Measurements from ENCODE around the gene CCND3. TPM values are rescaled to one million over a fixed set of nuclear protein-coding genes. Genes with fewer than 3 reads are reported as not detected.

Gene CCND3
- total and polyA plus RNA-seq, 2 of the 13 experiments (the other 11 are each of a cell fraction or from before 2014, with no cell fraction given) = 4.3 to 7.2 TPM

DNA sequence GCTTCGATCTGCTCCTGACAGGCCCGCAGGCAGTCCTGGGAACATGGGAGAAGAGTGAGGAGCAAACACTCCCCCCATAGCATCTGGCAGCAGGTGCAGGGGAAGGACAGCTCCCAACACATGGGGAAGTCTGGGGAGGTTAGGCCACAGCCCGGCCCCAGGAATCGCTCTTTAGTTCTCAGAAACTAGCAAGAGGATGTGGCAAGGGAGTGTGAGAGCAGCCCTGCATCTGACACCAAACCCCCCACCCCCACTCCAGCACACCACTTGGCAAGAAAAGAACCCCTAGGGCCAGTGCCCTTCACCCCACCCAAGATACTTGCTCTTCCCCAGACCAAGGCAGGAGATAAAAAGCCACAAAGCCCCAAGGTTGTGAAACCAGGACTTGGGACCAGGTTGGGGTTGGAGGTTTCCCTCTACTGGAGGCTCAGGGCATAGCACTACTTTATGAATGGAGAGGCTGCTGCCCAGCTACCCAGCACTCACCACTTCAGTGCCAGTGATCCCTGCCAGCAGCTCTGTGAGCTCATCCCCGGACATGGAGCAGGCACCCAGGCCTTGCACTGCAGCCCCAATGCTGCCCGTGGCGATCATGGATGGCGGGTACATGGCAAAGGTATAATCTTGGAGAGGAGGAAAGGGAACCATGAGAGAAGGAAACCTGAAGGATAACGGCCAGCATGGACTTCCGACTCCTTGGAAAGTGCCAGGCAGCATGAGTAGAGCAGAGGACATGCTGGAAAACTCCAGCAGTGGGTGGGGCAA is 5.4 kb downstream of the CCND3 start (continued):
- TF ChIP-seq, protein P1, sequence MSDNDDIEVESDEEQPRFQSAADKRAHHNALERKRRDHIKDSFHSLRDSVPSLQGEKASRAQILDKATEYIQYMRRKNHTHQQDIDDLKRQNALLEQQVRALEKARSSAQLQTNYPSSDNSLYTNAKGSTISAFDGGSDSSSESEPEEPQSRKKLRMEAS (IDR thresholded peaks at IDR 0.05) = no peak; the same call in 1 of the 2 replicates
- TF ChIP-seq CREB1 (IDR thresholded peaks at IDR 0.05) (no peak), CREB1 (CRISPR knock-in tag; IDR thresholded peaks at IDR 0.05) (no peak), FOSL2 (CRISPR knock-in tag; IDR thresholded peaks at IDR 0.05) (peak; percentile 25; the same call in 1 of the 2 replicates), ZBTB42 (CRISPR knock-in tag; IDR thresholded peaks at IDR 0.05) (no peak), ZNF720 (CRISPR knock-in tag; IDR thresholded peaks at IDR 0.05) (no peak), ZNF3 (CRISPR knock-in tag; IDR thresholded peaks at IDR 0.05) (no peak), ZNF616 (CRISPR knock-in tag; IDR thresholded peaks at IDR 0.05; ENCODE audit: low read depth) (no peak), ZNF772 (CRISPR knock-in tag; IDR thresholded peaks at IDR 0.05) (no peak), ZFP90 (CRISPR knock-in tag; IDR thresholded peaks at IDR 0.05; ENCODE audit: borderline replicate concordance) (no peak), ZFP36 (IDR thresholded peaks at IDR 0.05; ENCODE audit: borderline replicate concordance, low read depth, low read length, partially characterized antibody) (no peak), HNF4A (CRISPR knock-in tag; IDR thresholded peaks at IDR 0.05) (peak; percentile 82), NFYB (CRISPR knock-in tag; IDR thresholded peaks at IDR 0.05) (no peak), YEATS2 (CRISPR knock-in tag; IDR thresholded peaks at IDR 0.05; ENCODE audit: borderline replicate concordance) (0 out of 2 replicates have a peak, but pooled peaks have one; percentile 43)
- TF ChIP-seq, protein P2, sequence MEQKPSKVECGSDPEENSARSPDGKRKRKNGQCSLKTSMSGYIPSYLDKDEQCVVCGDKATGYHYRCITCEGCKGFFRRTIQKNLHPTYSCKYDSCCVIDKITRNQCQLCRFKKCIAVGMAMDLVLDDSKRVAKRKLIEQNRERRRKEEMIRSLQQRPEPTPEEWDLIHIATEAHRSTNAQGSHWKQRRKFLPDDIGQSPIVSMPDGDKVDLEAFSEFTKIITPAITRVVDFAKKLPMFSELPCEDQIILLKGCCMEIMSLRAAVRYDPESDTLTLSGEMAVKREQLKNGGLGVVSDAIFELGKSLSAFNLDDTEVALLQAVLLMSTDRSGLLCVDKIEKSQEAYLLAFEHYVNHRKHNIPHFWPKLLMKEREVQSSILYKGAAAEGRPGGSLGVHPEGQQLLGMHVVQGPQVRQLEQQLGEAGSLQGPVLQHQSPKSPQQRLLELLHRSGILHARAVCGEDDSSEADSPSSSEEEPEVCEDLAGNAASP (CRISPR knock-in tag; IDR thresholded peaks at IDR 0.05; ENCODE audit: borderline replicate concordance) = no peak
- TF ChIP-seq, protein P3, sequence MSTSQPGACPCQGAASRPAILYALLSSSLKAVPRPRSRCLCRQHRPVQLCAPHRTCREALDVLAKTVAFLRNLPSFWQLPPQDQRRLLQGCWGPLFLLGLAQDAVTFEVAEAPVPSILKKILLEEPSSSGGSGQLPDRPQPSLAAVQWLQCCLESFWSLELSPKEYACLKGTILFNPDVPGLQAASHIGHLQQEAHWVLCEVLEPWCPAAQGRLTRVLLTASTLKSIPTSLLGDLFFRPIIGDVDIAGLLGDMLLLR (CRISPR knock-in tag; IDR thresholded peaks at IDR 0.05) = peak; percentile 53; the same call in 1 of the 2 replicates
- TF ChIP-seq, protein P4, sequence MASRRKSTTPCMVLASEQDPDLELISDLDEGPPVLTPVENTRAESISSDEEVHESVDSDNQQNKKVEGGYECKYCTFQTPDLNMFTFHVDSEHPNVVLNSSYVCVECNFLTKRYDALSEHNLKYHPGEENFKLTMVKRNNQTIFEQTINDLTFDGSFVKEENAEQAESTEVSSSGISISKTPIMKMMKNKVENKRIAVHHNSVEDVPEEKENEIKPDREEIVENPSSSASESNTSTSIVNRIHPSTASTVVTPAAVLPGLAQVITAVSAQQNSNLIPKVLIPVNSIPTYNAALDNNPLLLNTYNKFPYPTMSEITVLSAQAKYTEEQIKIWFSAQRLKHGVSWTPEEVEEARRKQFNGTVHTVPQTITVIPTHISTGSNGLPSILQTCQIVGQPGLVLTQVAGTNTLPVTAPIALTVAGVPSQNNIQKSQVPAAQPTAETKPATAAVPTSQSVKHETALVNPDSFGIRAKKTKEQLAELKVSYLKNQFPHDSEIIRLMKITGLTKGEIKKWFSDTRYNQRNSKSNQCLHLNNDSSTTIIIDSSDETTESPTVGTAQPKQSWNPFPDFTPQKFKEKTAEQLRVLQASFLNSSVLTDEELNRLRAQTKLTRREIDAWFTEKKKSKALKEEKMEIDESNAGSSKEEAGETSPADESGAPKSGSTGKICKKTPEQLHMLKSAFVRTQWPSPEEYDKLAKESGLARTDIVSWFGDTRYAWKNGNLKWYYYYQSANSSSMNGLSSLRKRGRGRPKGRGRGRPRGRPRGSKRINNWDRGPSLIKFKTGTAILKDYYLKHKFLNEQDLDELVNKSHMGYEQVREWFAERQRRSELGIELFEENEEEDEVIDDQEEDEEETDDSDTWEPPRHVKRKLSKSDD (CRISPR knock-in tag; IDR thresholded peaks at IDR 0.05; ENCODE audit: low read depth) = no peak
- TF ChIP-seq, protein P5, sequence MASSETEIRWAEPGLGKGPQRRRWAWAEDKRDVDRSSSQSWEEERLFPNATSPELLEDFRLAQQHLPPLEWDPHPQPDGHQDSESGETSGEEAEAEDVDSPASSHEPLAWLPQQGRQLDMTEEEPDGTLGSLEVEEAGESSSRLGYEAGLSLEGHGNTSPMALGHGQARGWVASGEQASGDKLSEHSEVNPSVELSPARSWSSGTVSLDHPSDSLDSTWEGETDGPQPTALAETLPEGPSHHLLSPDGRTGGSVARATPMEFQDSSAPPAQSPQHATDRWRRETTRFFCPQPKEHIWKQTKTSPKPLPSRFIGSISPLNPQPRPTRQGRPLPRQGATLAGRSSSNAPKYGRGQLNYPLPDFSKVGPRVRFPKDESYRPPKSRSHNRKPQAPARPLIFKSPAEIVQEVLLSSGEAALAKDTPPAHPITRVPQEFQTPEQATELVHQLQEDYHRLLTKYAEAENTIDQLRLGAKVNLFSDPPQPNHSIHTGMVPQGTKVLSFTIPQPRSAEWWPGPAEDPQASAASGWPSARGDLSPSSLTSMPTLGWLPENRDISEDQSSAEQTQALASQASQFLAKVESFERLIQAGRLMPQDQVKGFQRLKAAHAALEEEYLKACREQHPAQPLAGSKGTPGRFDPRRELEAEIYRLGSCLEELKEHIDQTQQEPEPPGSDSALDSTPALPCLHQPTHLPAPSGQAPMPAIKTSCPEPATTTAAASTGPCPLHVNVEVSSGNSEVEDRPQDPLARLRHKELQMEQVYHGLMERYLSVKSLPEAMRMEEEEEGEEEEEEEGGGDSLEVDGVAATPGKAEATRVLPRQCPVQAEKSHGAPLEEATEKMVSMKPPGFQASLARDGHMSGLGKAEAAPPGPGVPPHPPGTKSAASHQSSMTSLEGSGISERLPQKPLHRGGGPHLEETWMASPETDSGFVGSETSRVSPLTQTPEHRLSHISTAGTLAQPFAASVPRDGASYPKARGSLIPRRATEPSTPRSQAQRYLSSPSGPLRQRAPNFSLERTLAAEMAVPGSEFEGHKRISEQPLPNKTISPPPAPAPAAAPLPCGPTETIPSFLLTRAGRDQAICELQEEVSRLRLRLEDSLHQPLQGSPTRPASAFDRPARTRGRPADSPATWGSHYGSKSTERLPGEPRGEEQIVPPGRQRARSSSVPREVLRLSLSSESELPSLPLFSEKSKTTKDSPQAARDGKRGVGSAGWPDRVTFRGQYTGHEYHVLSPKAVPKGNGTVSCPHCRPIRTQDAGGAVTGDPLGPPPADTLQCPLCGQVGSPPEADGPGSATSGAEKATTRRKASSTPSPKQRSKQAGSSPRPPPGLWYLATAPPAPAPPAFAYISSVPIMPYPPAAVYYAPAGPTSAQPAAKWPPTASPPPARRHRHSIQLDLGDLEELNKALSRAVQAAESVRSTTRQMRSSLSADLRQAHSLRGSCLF (CRISPR knock-in tag; IDR thresholded peaks at IDR 0.05; ENCODE audit: borderline replicate concordance) = no peak
- TF ChIP-seq, protein P6, sequence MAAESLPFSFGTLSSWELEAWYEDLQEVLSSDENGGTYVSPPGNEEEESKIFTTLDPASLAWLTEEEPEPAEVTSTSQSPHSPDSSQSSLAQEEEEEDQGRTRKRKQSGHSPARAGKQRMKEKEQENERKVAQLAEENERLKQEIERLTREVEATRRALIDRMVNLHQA (CRISPR knock-in tag; IDR thresholded peaks at IDR 0.05) = no peak
